Measurements from ENCODE around the gene NUDT12.

Gene NUDT12

GRCh38 chr5:103542441-103542840 lies 20.1 kb downstream of the NUDT12 start:
- no peaks in the 10 kb centered on the region for H3K9me3 ChIP-seq
- no peak overlapping the region for H3K27ac ChIP-seq
- no peaks in the 10 kb centered on the region for H3K27me3 ChIP-seq
- no peak for TF ChIP-seq CTCF (IDR thresholded peaks at IDR 0.05)
- no peaks in the 10 kb centered on the region for H3K4me1 ChIP-seq (ENCODE audit: control insufficient read depth in 1 of 2, insufficient read depth in 1 of 2, low read depth in 1 of 2, low read length in 1 of 2)
- H3K4me3 ChIP-seq (ENCODE audit: low read depth in 1 of 2, low read length in 1 of 2) = no peak overlapping the region
- H3K36me3 ChIP-seq = no peaks in the 10 kb centered on the region

GRCh38 chr5:103541569-103541968 lies 21.0 kb downstream of the NUDT12 start:
- no peaks in the 10 kb centered on the region for H3K4me1 ChIP-seq (ENCODE audit: control insufficient read depth in 1 of 2, insufficient read depth in 1 of 2, low read depth in 1 of 2, low read length in 1 of 2)
- TF ChIP-seq CTCF (IDR thresholded peaks at IDR 0.05) = no peak
- no peaks in the 10 kb centered on the region for H3K36me3 ChIP-seq
- no peak overlapping the region for H3K4me3 ChIP-seq (ENCODE audit: low read depth in 1 of 2, low read length in 1 of 2)
- no peaks in the 10 kb centered on the region for H3K27me3 ChIP-seq
- H3K9me3 ChIP-seq = no peaks in the 10 kb centered on the region
- H3K27ac ChIP-seq = no peak overlapping the region

- no peaks in the 10 kb centered on the region for H3K9me3 ChIP-seq
- H3K27me3 ChIP-seq = no peaks in the 10 kb centered on the region
- TF ChIP-seq CTCF (IDR thresholded peaks at IDR 0.05) = no peak
- no peak overlapping the region for H3K27ac ChIP-seq
- H3K4me3 ChIP-seq (ENCODE audit: low read depth in 1 of 2, low read length in 1 of 2) = no peak overlapping the region
- H3K4me1 ChIP-seq (ENCODE audit: control insufficient read depth in 1 of 2, insufficient read depth in 1 of 2, low read depth in 1 of 2, low read length in 1 of 2) = no peaks in the 10 kb centered on the region
- H3K36me3 ChIP-seq = no peaks in the 10 kb centered on the region
Observed at GRCh38 chr5:103541114-103541513, 21.5 kb downstream of the NUDT12 start.

GRCh38 chr5:103539376-103540330 lies 22.9 kb downstream of the NUDT12 start:
- Histone ChIP-seq H3K36me3 (no peaks in the 10 kb centered on the region), H3K27ac (no peak overlapping the region), H3K27me3 (no peaks in the 10 kb centered on the region), H3K4me1 (ENCODE audit: control insufficient read depth in 1 of 2, insufficient read depth in 1 of 2, low read depth in 1 of 2, low read length in 1 of 2) (no peaks in the 10 kb centered on the region), H3K4me3 (ENCODE audit: low read depth in 1 of 2, low read length in 1 of 2) (no peak overlapping the region), H3K9me3 (no peaks in the 10 kb centered on the region)
- TF ChIP-seq CTCF (IDR thresholded peaks at IDR 0.05) = no peak

GRCh38 chr5:103532086-103532734 lies 30.4 kb downstream of the NUDT12 start:
- no peak for TF ChIP-seq CTCF (IDR thresholded peaks at IDR 0.05)
- no peak overlapping the region for H3K27ac ChIP-seq
- no peaks in the 10 kb centered on the region for H3K27me3 ChIP-seq
- H3K36me3 ChIP-seq = no peaks in the 10 kb centered on the region
- no peaks in the 10 kb centered on the region for H3K9me3 ChIP-seq
- no peak overlapping the region for H3K4me3 ChIP-seq (ENCODE audit: low read depth in 1 of 2, low read length in 1 of 2)
- H3K4me1 ChIP-seq (ENCODE audit: control insufficient read depth in 1 of 2, insufficient read depth in 1 of 2, low read depth in 1 of 2, low read length in 1 of 2) = no peaks in the 10 kb centered on the region
